ENCODE results near the gene CKAP2L. TPM values are rescaled to one million over a fixed set of nuclear protein-coding genes. Genes with fewer than 3 reads are reported as not detected.

Gene CKAP2L
- total and polyA plus RNA-seq, 11 donors = 0.06 to 4.5 (median 0.29) TPM; not detected in 4

- intact Hi-C loops (cut with DNase I) = loop anchor here in 3 of 10 donors (5.0 to 10.0 kb wide), 2 partner anchors 53 to 110 kb away; no protein-coding TSS in a partner anchor
- H3K27me3 ChIP-seq = no peaks in the 10 kb centered on the region
- DNase-seq = no peak
- H3K27ac ChIP-seq = no peak overlapping the region
- no peak for TF ChIP-seq CTCF (IDR thresholded peaks at IDR 0.05)
- no peak for TF ChIP-seq POLR2A (IDR thresholded peaks at IDR 0.05)
- H3K36me3 ChIP-seq = peaks cover 0 to 5% (median 0%) of the 10 kb centered on the region in 9 donors
- peaks cover 0 to 14% (median 5%) of the 10 kb centered on the region in 12 donors for H3K4me1 ChIP-seq
- ATAC-seq = no peak
- no peaks in the 10 kb centered on the region for H3K9me3 ChIP-seq
- no peak overlapping the region for H3K4me3 ChIP-seq
- WGBS, 4 donors = 86 to 94% (median 90%) methylated on average over 4 of the region's 4 CpGs
Measured at GRCh38 chr2:112762276-112762675, 2.1 kb downstream of the CKAP2L start.

DNA sequence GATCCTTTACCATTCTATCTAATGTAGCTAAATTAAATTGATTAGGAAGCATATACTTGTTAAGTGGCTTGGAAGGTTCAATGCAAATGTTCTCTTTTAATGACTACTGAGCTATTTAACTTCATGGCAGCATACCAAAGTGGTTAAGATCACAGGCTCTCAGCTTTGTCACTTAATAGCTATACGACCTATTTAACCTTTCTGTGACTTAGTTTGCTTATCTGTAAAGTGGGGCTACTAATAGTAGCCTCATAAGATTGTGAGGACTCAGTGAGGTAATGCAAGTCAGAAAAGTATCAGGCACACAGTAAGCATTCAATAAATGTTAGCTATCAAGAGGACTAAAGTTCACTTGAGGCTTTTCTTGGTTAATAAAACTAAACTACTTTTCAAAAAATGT lies 4.3 kb downstream of the CKAP2L start:
- intact Hi-C loops (cut with DNase I) = loop anchor here in 3 of 10 donors (5.0 to 10.0 kb wide), 2 partner anchors 55 to 112 kb away; no protein-coding TSS in a partner anchor
- no peak overlapping the region for H3K27ac ChIP-seq
- H3K4me3 ChIP-seq = no peak overlapping the region
- no peaks in the 10 kb centered on the region for H3K27me3 ChIP-seq
- no peaks in the 10 kb centered on the region for H3K9me3 ChIP-seq
- ATAC-seq = no peak
- no peak for TF ChIP-seq CTCF (IDR thresholded peaks at IDR 0.05)
- no peak for TF ChIP-seq POLR2A (IDR thresholded peaks at IDR 0.05)
- peaks cover 0 to 12% (median 5%) of the 10 kb centered on the region in 12 donors for H3K4me1 ChIP-seq
- 91 to 95% (median 92%) methylated on average over 1 of the region's 1 CpG for WGBS, 4 donors
- DNase-seq = no peak
- H3K36me3 ChIP-seq = peaks cover 0 to 5% (median 0%) of the 10 kb centered on the region in 9 donors

- WGBS, 4 donors = 68 to 80% (median 77%) methylated on average over 2 of the region's 2 CpGs
- TF ChIP-seq CTCF (IDR thresholded peaks at IDR 0.05) (no peak), POLR2A (IDR thresholded peaks at IDR 0.05) (no peak)
- DNase-seq (no peak), ATAC-seq (no peak)
- Histone ChIP-seq H3K36me3 (peaks cover 0 to 5% (median 0%) of the 10 kb centered on the region in 9 donors), H3K27me3 (no peaks in the 10 kb centered on the region), H3K27ac (no peak overlapping the region), H3K4me1 (peaks cover 0 to 6% (median 0%) of the 10 kb centered on the region in 12 donors), H3K9me3 (no peaks in the 10 kb centered on the region), H3K4me3 (no peak overlapping the region)
- intact Hi-C loops (cut with DNase I) = loop anchor here in 2 of 10 donors (10.0 kb wide), 1 partner anchor 126 kb away; no protein-coding TSS in a partner anchor
Measured at GRCh38 chr2:112758711-112759110, 5.7 kb downstream of the CKAP2L start.

GRCh38 chr2:112757265-112757664 lies 7.1 kb downstream of the CKAP2L start:
- Histone ChIP-seq H3K36me3 (peaks cover 0 to 5% (median 0%) of the 10 kb centered on the region in 9 donors), H3K9me3 (no peaks in the 10 kb centered on the region), H3K27ac (no peak overlapping the region), H3K4me1 (peaks cover 0 to 4% (median 0%) of the 10 kb centered on the region in 12 donors), H3K27me3 (no peaks in the 10 kb centered on the region), H3K4me3 (no peak overlapping the region)
- intact Hi-C loops (cut with DNase I) = loop anchor here in 2 of 10 donors (10.0 kb wide), 1 partner anchor 128 kb away; no protein-coding TSS in a partner anchor
- DNase-seq (no peak), ATAC-seq (no peak)
- 89 to 100% (median 98%) methylated on average over 3 of the region's 3 CpGs for WGBS, 4 donors
- TF ChIP-seq POLR2A (IDR thresholded peaks at IDR 0.05) (no peak), CTCF (IDR thresholded peaks at IDR 0.05) (no peak)

Measured in heart left ventricle (tissue), 16 donors.